ENCODE measurements around the gene BTN1A1. TPM values are rescaled to one million over a fixed set of nuclear protein-coding genes. Genes with fewer than 3 reads are reported as not detected.

The BTN1A1 gene
- total and polyA plus RNA-seq, 10 of the 15 experiments (the other 5 are each of a cell fraction or from before 2014, with no cell fraction given) = 0.05 to 2.2 (median 0.87) TPM

GRCh38 chr6:26550250-26550993 is 50.3 kb downstream of the BTN1A1 start (continued):
- TF ChIP-seq ELK1 (IDR thresholded peaks at IDR 0.05; ENCODE audit: low read depth, low read length) = peak; percentile 25; the same call in 1 of the 2 replicates
- TF ChIP-seq FOXK2 (IDR thresholded peaks at IDR 0.05) = no peak
- TF ChIP-seq CREM (IDR thresholded peaks at IDR 0.05; ENCODE audit: low read depth) = 0 out of 2 replicates have a peak, but pooled peaks have one; percentile 17
- no peak for TF ChIP-seq TBL1XR1 (IDR thresholded peaks at IDR 0.05; ENCODE audit: low read depth, low read length)
- TF ChIP-seq, protein P1, sequence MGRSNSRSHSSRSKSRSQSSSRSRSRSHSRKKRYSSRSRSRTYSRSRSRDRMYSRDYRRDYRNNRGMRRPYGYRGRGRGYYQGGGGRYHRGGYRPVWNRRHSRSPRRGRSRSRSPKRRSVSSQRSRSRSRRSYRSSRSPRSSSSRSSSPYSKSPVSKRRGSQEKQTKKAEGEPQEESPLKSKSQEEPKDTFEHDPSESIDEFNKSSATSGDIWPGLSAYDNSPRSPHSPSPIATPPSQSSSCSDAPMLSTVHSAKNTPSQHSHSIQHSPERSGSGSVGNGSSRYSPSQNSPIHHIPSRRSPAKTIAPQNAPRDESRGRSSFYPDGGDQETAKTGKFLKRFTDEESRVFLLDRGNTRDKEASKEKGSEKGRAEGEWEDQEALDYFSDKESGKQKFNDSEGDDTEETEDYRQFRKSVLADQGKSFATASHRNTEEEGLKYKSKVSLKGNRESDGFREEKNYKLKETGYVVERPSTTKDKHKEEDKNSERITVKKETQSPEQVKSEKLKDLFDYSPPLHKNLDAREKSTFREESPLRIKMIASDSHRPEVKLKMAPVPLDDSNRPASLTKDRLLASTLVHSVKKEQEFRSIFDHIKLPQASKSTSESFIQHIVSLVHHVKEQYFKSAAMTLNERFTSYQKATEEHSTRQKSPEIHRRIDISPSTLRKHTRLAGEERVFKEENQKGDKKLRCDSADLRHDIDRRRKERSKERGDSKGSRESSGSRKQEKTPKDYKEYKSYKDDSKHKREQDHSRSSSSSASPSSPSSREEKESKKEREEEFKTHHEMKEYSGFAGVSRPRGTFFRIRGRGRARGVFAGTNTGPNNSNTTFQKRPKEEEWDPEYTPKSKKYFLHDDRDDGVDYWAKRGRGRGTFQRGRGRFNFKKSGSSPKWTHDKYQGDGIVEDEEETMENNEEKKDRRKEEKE (IDR thresholded peaks at IDR 0.05) = no peak
- TF ChIP-seq POU2F2 (IDR thresholded peaks at IDR 0.05; ENCODE audit: borderline replicate concordance, low read depth, low read length) = 0 out of 3 replicates have a peak, but pooled peaks have one; percentile 19
- TF ChIP-seq EGR1 (IDR thresholded peaks at IDR 0.05; ENCODE audit: borderline replicate concordance in 1 of 2, low read depth in 2 of 2, low read length in 2 of 2) = no peak
- peak; percentile 62; the same call in 1 of the 2 replicates for TF ChIP-seq GATAD2B (conservative IDR thresholded peaks at IDR 0.05; ENCODE audit: low read depth)
- TF ChIP-seq SREBF2 (IDR thresholded peaks at IDR 0.05; ENCODE audit: low read length) = no peak
- peak; percentile 26; the same call in 1 of the 2 replicates for TF ChIP-seq LARP7 (IDR thresholded peaks at IDR 0.05)
- no peak for TF ChIP-seq PBX3 (IDR thresholded peaks at IDR 0.05; ENCODE audit: insufficient replicate concordance, low read depth, low read length)
- TF ChIP-seq, protein P2, sequence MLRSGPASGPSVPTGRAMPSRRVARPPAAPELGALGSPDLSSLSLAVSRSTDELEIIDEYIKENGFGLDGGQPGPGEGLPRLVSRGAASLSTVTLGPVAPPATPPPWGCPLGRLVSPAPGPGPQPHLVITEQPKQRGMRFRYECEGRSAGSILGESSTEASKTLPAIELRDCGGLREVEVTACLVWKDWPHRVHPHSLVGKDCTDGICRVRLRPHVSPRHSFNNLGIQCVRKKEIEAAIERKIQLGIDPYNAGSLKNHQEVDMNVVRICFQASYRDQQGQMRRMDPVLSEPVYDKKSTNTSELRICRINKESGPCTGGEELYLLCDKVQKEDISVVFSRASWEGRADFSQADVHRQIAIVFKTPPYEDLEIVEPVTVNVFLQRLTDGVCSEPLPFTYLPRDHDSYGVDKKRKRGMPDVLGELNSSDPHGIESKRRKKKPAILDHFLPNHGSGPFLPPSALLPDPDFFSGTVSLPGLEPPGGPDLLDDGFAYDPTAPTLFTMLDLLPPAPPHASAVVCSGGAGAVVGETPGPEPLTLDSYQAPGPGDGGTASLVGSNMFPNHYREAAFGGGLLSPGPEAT (IDR thresholded peaks at IDR 0.05; ENCODE audit: low read depth) = peak; percentile 72
- no peak for TF ChIP-seq BMI1 (IDR thresholded peaks at IDR 0.05; ENCODE audit: borderline replicate concordance)
- no peak for TF ChIP-seq EZH2 (IDR thresholded peaks at IDR 0.05; ENCODE audit: borderline replicate concordance, control insufficient read depth, low read depth, low read length)
- TF ChIP-seq NFIC (IDR thresholded peaks at IDR 0.05; ENCODE audit: low read depth, low read length) = no peak; the same call in 1 of the 2 replicates
- TF ChIP-seq RAD21 (IDR thresholded peaks at IDR 0.05; ENCODE audit: insufficient read depth, low read depth, low read length) = no peak
- peak in 2 of 3 experiments; percentile 5 to 20; a peak in 1 of 6 replicates for TF ChIP-seq CTCF (IDR thresholded peaks at IDR 0.05 in 2 of 3, conservative IDR thresholded peaks at IDR 0.05 in 1 of 3; ENCODE audit: control insufficient read depth in 2 of 3, extremely low read depth in 1 of 3, insufficient read depth in 1 of 3, low read depth in 3 of 3, low read length in 3 of 3)
- no peak for TF ChIP-seq JUND (IDR thresholded peaks at IDR 0.05; ENCODE audit: low read depth, low read length)
- TF ChIP-seq WRNIP1 (IDR thresholded peaks at IDR 0.05; ENCODE audit: borderline replicate concordance, low read depth, low read length) = no peak

Data from GM12878 (cell line).